GM21367 (cell line): ENCODE results near the gene GNAL.
"Not testable (repeated sequence)": the region's sequence is repeated elsewhere in the genome, so short reads cannot be mapped to it uniquely, and the experiment has no call there.

Experiments
- ATAC-seq: cut with Tn5 transposase; IDR thresholded peaks from one replicate; pipeline ENCODE4 v1.9.1; 2021; ENCODE audit not compliant: unreplicated experiment

Gene GNAL

GRCh38 chr18:11871501-11871900 is 182.4 kb downstream of the GNAL start:
- ATAC-seq, result no peak

GRCh38 chr18:11872479-11873136 is 183.5 kb downstream of the GNAL start:
- ATAC-seq, result no peak

GRCh38 chr18:11873670-11874340 is 184.7 kb downstream of the GNAL start:
- ATAC-seq, result no peak

- ATAC-seq, result no peak
Observed at GRCh38 chr18:11874676-11875075, 185.6 kb downstream of the GNAL start.

GRCh38 chr18:11877497-11878135 is 188.6 kb downstream of the GNAL start:
- ATAC-seq, result no peak

GRCh38 chr18:11880586-11881304 is 191.7 kb downstream of the GNAL start:
- no peak for ATAC-seq

- ATAC-seq, result no peak
Observed at GRCh38 chr18:11882636-11883035, 193.6 kb downstream of the GNAL start.

- peak; percentile 83 for ATAC-seq
Observed at GRCh38 chr18:11883153-11883552, 194.1 kb downstream of the GNAL start.

- ATAC-seq, result no peak
Observed at GRCh38 chr18:11884396-11885030, 195.4 kb downstream of the GNAL start.

- no peak for ATAC-seq
Observed at GRCh38 chr18:11885278-11885947, 196.3 kb downstream of the GNAL start.

GRCh38 chr18:11886577-11887110 is 197.6 kb downstream of the GNAL start:
- no peak for ATAC-seq

GRCh38 chr18:11887328-11888128 is 198.5 kb downstream of the GNAL start:
- no peak for ATAC-seq

- no peak for ATAC-seq
Observed at GRCh38 chr18:11888726-11889125, 199.7 kb downstream of the GNAL start.

- ATAC-seq, result no peak
Observed at GRCh38 chr18:11889284-11889683, 200.2 kb downstream of the GNAL start.

GRCh38 chr18:11891737-11892136 is 202.7 kb downstream of the GNAL start:
- ATAC-seq, result no peak

GRCh38 chr18:11892438-11892837 is 203.4 kb downstream of the GNAL start:
- ATAC-seq, result not testable (repeated sequence)

GRCh38 chr18:11897781-11898180 is 208.7 kb downstream of the GNAL start:
- no peak for ATAC-seq

- no peak for ATAC-seq
Observed at GRCh38 chr18:11899063-11899462, 210.0 kb downstream of the GNAL start.

GRCh38 chr18:11901826-11902438 is 212.9 kb downstream of the GNAL start:
- no peak for ATAC-seq
